Stimulated activated CD4-positive, alpha-beta T cell treated with anti-CD3 and anti-CD28 coated beads, Interleukin-15, amount 100 ng/mL, for 48 hours (primary cell): ENCODE measurements around the gene APOL4.
"Not testable (repeated sequence)": the region's sequence is repeated elsewhere in the genome, so short reads cannot be mapped to it uniquely, and the experiment has no call there.

ENCODE experiments used
- DNase-seq, 2 donors: peaks; one replicate each; pipeline ENCODE4 v3.0.0-alpha.2; 2020; ENCODE audit warnings: low read depth in 2 of 2

The APOL4 gene

GRCh38 chr22:36183446-36183845, 18.2 kb downstream of the APOL4 start:
- DNase-seq: no peak

GRCh38 chr22:36182857-36183256, 18.8 kb downstream of the APOL4 start:
- no peak for DNase-seq

GRCh38 chr22:36182056-36182455, 19.6 kb downstream of the APOL4 start:
- no peak for DNase-seq

- DNase-seq: no peak
Measured at GRCh38 chr22:36180928-36181327, 20.7 kb downstream of the APOL4 start.

GRCh38 chr22:36180038-36180880, 21.4 kb downstream of the APOL4 start:
- peak; percentile 75 to 80 for DNase-seq

- no peak for DNase-seq
Measured at GRCh38 chr22:36177160-36177559, 24.4 kb downstream of the APOL4 start.

- DNase-seq: no peak
Measured at GRCh38 chr22:36175892-36176291, 25.7 kb downstream of the APOL4 start.

GRCh38 chr22:36171941-36172340, 29.7 kb downstream of the APOL4 start:
- no peak for DNase-seq

GRCh38 chr22:36166518-36167220, 34.9 kb downstream of the APOL4 start:
- no peak for DNase-seq

- no peak for DNase-seq
Measured at GRCh38 chr22:36166086-36166485, 35.5 kb downstream of the APOL4 start.

GRCh38 chr22:36165141-36165540, 36.5 kb downstream of the APOL4 start:
- DNase-seq: no peak

GRCh38 chr22:36164621-36165020, 37.0 kb downstream of the APOL4 start:
- no peak for DNase-seq

GRCh38 chr22:36163497-36163896, 38.1 kb downstream of the APOL4 start:
- no peak for DNase-seq

GRCh38 chr22:36162127-36163034, 39.2 kb downstream of the APOL4 start:
- DNase-seq: no peak

- DNase-seq: not testable (repeated sequence)
Measured at GRCh38 chr22:36161793-36162126, 39.8 kb downstream of the APOL4 start.

GRCh38 chr22:36160499-36160942, 41.1 kb downstream of the APOL4 start, which contains the start of gene APOL3:
Gene APOL3, minus strand, starts transcription at chr22:36160755. Its CDS starts 11,700 bp downstream, at chr22:36149055.
- no peak for DNase-seq

GRCh38 chr22:36156515-36157419, 44.8 kb downstream of the APOL4 start:
- peak; percentile 59 to 71 for DNase-seq

GRCh38 chr22:36156119-36156514, 45.5 kb downstream of the APOL4 start:
- no peak for DNase-seq

GRCh38 chr22:36155702-36156101, 45.9 kb downstream of the APOL4 start:
- no peak for DNase-seq

- no peak for DNase-seq
Measured at GRCh38 chr22:36154423-36154945, 47.1 kb downstream of the APOL4 start.
